ENCODE results near the gene POLK.

DNA sequence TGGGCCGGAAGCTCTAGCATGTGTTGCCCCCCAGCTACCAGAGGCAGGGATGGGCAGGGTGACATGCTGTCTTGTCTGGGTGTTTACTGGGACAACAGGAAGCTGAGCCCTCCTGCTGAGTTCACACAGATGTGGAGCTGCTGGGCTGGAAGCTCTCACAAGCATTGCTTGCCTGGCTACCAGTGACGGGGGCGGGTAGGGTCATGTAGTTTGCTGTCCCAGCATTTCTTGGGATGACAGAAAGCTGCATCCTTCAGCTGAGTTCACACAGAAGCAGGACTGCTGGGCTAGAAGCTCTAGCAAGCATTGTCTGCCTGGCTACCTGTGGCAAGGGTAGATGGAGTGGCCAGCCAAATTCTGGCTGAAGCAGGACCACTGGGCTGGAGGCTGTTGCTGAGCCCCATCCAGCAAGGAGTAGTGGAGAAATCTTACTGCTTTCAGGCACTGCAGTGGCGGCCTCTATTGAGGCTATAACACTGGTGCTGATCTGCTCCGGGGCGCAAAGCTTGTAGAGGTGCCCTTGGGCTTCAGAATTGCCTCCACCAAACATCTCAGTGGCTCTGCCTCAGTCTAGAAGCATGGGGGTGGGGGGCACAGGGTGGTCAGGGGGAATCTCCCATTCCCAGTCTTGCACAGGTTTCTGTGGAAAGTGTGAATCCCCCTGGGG is 25.1 kb downstream of the POLK start:
- TF ChIP-seq TAF1 (IDR thresholded peaks at IDR 0.05; ENCODE audit: low read depth, low read length) = no peak
- no peak for TF ChIP-seq POLR2AphosphoS5 (IDR thresholded peaks at IDR 0.05; ENCODE audit: low read depth, low read length)
- no peak for TF ChIP-seq SPI1 (IDR thresholded peaks at IDR 0.05; ENCODE audit: low read depth, low read length)
